ENCODE measurements around the gene RBBP6.
"Not testable (repeated sequence)": the region's sequence is repeated elsewhere in the genome, so short reads cannot be mapped to it uniquely, and the experiment has no call there.

DNA sequence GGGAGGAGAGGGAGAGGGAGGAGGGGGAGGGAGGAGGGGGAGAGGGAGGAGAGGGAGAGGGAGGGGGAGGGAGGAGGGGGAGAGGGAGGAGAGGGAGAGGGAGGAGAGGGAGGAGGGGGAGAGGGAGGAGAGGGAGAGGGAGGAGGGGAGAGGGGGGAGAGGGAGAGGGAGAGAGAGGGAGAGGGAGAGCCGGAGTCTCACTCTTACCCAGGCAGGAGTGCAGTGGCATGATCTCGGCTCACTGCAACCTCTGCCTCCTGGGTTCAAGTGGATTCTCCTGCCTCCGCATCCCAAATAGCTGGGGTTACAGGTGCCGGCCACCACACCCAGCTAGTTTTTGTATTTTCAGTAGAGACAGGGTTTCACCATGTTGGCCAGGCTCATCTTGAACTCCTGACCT is 36.4 kb downstream of the RBBP6 start:
- not testable (repeated sequence) for TF ChIP-seq POLR2A (IDR thresholded peaks at IDR 0.05; ENCODE audit: low read depth, low read length); POLR2AphosphoS5 (IDR thresholded peaks at IDR 0.05; ENCODE audit: low read depth, low read length); PAX5 (IDR thresholded peaks at IDR 0.05; ENCODE audit: insufficient read depth, low read length, severe bottlenecking); TAF1 (IDR thresholded peaks at IDR 0.05; ENCODE audit: low read depth, low read length)

Data from GM12891 (cell line).